ENCODE data around the gene URAD. TPM values are rescaled to one million over a fixed set of nuclear protein-coding genes. Genes with fewer than 3 reads are reported as not detected.

Gene URAD
- total RNA-seq, 4 donors from 2014 or later = 124 to 265 (median 168) TPM

DNA sequence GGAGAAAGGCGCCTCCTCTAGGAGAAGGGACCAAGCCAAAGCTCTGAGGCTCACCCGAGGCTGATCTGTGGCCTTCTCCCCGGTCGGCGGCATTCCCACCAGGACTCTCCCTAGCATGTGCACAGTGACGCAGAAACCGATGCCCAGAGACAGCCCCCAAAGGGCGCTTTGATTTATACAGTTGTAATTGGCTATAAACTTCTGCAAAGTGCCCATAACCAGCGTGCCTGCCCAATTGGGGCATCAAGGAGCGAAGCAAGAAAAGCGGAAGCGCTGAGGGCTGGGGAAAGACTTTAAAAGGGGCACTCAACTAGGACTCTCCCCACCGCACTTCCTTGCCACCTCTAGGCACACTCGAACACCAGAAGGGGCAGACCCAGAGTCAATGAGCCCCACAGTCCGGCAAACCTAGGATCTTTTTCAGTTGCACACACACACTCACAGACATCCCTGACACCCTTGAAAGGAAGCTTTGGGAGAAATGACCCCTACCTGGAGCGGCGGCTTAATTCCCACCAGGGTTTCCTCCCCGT, 21.2 kb downstream of the URAD start:
- peak; percentile 74 for TF ChIP-seq POLR2A (IDR thresholded peaks at IDR 0.05)
- TF ChIP-seq, protein P1, sequence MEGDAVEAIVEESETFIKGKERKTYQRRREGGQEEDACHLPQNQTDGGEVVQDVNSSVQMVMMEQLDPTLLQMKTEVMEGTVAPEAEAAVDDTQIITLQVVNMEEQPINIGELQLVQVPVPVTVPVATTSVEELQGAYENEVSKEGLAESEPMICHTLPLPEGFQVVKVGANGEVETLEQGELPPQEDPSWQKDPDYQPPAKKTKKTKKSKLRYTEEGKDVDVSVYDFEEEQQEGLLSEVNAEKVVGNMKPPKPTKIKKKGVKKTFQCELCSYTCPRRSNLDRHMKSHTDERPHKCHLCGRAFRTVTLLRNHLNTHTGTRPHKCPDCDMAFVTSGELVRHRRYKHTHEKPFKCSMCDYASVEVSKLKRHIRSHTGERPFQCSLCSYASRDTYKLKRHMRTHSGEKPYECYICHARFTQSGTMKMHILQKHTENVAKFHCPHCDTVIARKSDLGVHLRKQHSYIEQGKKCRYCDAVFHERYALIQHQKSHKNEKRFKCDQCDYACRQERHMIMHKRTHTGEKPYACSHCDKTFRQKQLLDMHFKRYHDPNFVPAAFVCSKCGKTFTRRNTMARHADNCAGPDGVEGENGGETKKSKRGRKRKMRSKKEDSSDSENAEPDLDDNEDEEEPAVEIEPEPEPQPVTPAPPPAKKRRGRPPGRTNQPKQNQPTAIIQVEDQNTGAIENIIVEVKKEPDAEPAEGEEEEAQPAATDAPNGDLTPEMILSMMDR (IDR thresholded peaks at IDR 0.05) = no peak
- TF ChIP-seq POLR2AphosphoS5 (IDR thresholded peaks at IDR 0.05) = peak in 1 of 3 donors; percentile 59
- no peak for TF ChIP-seq EP300 (IDR thresholded peaks at IDR 0.05; ENCODE audit: low read depth)
- DNase-seq = no peak
- H3K4me1 ChIP-seq = peaks cover 0 to 50% (median 30%) of the 10 kb centered on the region in 4 donors
- in situ Hi-C loops (cut with MboI; ENCODE audit: low pct_ligation_motif_present in 1 of 4, low pct_unique_long_range_greater_than_20kb in 1 of 4, low sequenced_read_pairs in 3 of 4) = no loop called here
- H3K4me3 ChIP-seq = peak overlapping the region; percentile 30 to 75 (median 72)
- WGBS, 2 donors (ENCODE audit: low coverage in 1 of 2) = 0 to 7% methylated on average over 1 to 17 of the region's 18 CpGs
- H3K27me3 ChIP-seq = peaks cover 97% of the 10 kb centered on the region
- intact Hi-C loops (cut with DNase I; ENCODE audit: low total_unique reads) = no loop called here
- H3K27ac ChIP-seq = peak overlapping the region; percentile 75 to 97 (median 92)
- no peaks in the 10 kb centered on the region for H3K36me3 ChIP-seq
- H3K9me3 ChIP-seq = no peaks in the 10 kb centered on the region

DNA sequence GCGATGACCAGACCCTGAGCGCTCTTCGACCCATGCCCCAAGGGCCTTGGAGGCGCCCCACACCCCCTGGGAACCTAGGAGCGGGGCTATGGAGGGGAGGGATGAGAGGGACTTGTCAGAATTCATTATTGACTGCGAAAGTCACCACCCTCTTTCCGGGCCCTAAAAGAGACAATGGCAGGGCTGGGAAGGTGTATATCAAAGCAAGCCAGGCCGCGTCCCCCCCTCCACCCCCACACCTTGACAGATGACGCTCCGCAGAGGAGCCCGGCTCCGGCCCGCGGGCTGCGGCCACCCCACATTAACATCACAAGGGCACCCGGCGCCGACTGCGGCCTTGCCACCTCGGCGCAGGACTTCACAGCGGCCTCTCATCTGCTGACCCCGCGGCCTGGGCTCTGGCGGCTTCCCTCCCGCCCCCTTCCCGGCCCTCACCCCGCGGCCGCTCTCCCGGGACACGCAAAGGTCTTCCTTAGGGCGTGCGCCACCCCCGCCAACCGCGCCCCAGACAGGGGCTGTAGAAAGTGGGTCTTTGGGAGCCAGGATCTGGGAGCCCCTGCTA, 21.8 kb downstream of the URAD start:
- in situ Hi-C loops (cut with MboI; ENCODE audit: low pct_ligation_motif_present in 1 of 4, low pct_unique_long_range_greater_than_20kb in 1 of 4, low sequenced_read_pairs in 3 of 4) = no loop called here
- Histone ChIP-seq H3K27ac (peak overlapping the region; percentile 75 to 97 (median 92)), H3K27me3 (peaks cover 95% of the 10 kb centered on the region)

DNA sequence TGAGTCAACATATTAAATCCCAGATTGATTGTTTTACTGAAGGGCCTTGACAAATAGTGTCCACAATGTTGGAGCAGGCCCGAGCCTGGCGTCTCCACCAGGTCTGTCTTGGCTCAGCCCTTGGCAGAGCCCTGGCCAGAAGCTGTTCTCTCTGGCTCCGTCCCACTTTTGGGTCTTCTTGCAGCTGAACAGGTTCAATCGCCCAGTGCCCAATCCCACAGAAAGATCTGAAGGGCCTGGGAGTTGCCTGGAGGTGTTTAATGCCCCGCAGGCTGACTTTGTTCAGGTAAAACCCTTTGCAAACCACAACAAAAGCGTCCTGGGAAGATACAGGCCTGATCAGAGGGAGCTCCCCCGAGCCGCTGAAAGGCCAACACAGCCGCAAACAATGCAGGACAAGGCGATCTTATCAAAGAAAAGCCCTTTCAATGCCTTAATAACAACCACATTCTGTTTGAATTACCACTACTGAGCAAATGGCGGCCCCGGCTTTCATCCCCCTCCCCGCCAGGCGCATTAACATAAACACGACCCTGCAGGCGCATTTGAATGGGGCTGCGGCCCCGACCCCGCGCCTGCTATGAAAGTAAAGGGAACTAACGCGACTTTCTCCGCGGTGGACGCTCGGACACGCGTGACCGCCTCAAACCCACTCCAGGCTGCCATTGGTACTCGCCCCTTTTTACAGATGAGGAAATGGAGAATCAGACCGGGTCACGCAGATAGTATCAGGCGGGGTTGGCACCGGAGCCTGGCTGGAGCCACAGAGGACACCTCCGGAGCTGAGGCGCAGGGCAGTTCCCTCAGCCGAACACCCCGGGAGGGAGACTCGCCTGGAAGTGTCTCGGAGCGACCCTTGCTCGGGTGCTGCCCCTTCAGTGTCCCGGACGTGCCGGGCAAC, 22.5 kb downstream of the URAD start:
- in situ Hi-C loops (cut with MboI; ENCODE audit: low pct_ligation_motif_present in 1 of 4, low pct_unique_long_range_greater_than_20kb in 1 of 4, low sequenced_read_pairs in 3 of 4) = no loop called here
- Histone ChIP-seq H3K27ac (peak overlapping the region; percentile 75 to 97 (median 92)), H3K9me3 (no peaks in the 10 kb centered on the region), H3K27me3 (peaks cover 95% of the 10 kb centered on the region), H3K36me3 (no peaks in the 10 kb centered on the region), H3K4me3 (peak overlapping the region; percentile 30 to 75 (median 72)), H3K4me1 (peaks cover 0 to 50% (median 34%) of the 10 kb centered on the region in 4 donors)
- WGBS, 2 donors (ENCODE audit: low coverage in 1 of 2) = 11% methylated on average over 45 of the region's 45 CpGs; no CpG with 5 or more reads in 1 of the 2 donors
- intact Hi-C loops (cut with DNase I; ENCODE audit: low total_unique reads) = no loop called here
- DNase-seq = peak; percentile 46
- TF ChIP-seq, protein P1 (IDR thresholded peaks at IDR 0.05) = no peak
- TF ChIP-seq POLR2AphosphoS5 (IDR thresholded peaks at IDR 0.05) = peak in 1 of 3 donors; percentile 66
- no peak for TF ChIP-seq EP300 (IDR thresholded peaks at IDR 0.05; ENCODE audit: low read depth)
- TF ChIP-seq POLR2A (IDR thresholded peaks at IDR 0.05) = peak; percentile 61

More for the DNA sequence above, 21.8 kb downstream of the URAD start:
- 9% methylated on average over 29 of the region's 38 CpGs; no CpG with 5 or more reads in 1 of the 2 donors for WGBS, 2 donors (ENCODE audit: low coverage in 1 of 2)
- TF ChIP-seq POLR2A (IDR thresholded peaks at IDR 0.05) (no peak), POLR2AphosphoS5 (IDR thresholded peaks at IDR 0.05) (peak in 1 of 3 donors; percentile 0)
- DNase-seq = no peak
- H3K9me3 ChIP-seq = no peaks in the 10 kb centered on the region
- H3K36me3 ChIP-seq = no peaks in the 10 kb centered on the region
- H3K4me1 ChIP-seq = peaks cover 0 to 50% (median 31%) of the 10 kb centered on the region in 4 donors
- peak overlapping the region; percentile 30 to 75 (median 72) for H3K4me3 ChIP-seq
- intact Hi-C loops (cut with DNase I; ENCODE audit: low total_unique reads) = no loop called here

DNA sequence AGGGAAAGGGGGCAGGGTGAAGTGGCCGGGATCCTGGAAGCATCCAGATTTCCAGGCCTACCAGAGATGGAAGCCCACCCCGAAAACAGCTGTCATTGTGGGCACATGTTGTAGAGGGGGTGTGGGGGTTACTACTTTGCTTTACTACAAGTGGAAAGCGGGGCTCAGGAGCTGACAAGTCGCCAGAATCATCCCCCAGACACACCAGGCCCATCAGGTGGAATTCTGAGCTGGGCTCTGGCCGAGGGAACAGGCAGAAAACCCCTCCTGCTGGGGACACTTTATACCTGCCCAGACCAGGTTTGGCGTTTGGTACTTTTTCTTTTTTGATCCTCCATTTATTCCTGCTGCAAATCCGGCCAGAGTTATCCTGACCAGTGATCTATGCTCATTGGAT, 23.2 kb downstream of the URAD start:
- H3K27ac ChIP-seq = peak overlapping the region; percentile 75 to 97 (median 92)
- TF ChIP-seq POLR2AphosphoS5 (IDR thresholded peaks at IDR 0.05) (no peak), POLR2A (IDR thresholded peaks at IDR 0.05) (no peak), EP300 (IDR thresholded peaks at IDR 0.05; ENCODE audit: low read depth) (no peak)
- TF ChIP-seq, protein P1 (IDR thresholded peaks at IDR 0.05) = no peak
- H3K4me1 ChIP-seq = peaks cover 0 to 56% (median 38%) of the 10 kb centered on the region in 4 donors
- no peak for DNase-seq
- intact Hi-C loops (cut with DNase I; ENCODE audit: low total_unique reads) (no loop called here), in situ Hi-C loops (cut with MboI; ENCODE audit: low pct_ligation_motif_present in 1 of 4, low pct_unique_long_range_greater_than_20kb in 1 of 4, low sequenced_read_pairs in 3 of 4) (no loop called here)
- WGBS, 2 donors (ENCODE audit: low coverage in 1 of 2) = 42 to 49% methylated on average over 6 to 7 of the region's 7 CpGs
- peaks cover 95% of the 10 kb centered on the region for H3K27me3 ChIP-seq
- no peaks in the 10 kb centered on the region for H3K9me3 ChIP-seq
- no peaks in the 10 kb centered on the region for H3K36me3 ChIP-seq
- H3K4me3 ChIP-seq = peak overlapping the region in 3 of 4 donors; percentile 72 to 75 (median 73)

Data from transverse colon (tissue), 4 donors.